Measurements from ENCODE around the gene ITPR1.

ITPR1 gene

GRCh38 chr3:4644951-4645350, 151.8 kb downstream of the ITPR1 start:
- TF ChIP-seq POLR2AphosphoS5 (IDR thresholded peaks at IDR 0.05; ENCODE audit: borderline replicate concordance, low read depth, low read length) (no peak), EZH2 (IDR thresholded peaks at IDR 0.05) (no peak), FOXP2 (optimal IDR thresholded peaks at IDR 0.05; ENCODE audit: control extremely low read depth, extremely low read length, insufficient read depth) (no peak)

GRCh38 chr3:4645468-4645867, 152.3 kb downstream of the ITPR1 start:
- Histone ChIP-seq H3K9ac (ENCODE audit: insufficient read length) (no peak overlapping the region), H3K36me3 (ENCODE audit: insufficient read depth, low read length) (no peaks in the 10 kb centered on the region), H3K27ac (no peak overlapping the region), H3K9me3 (ENCODE audit: low read depth, low read length) (no peaks in the 10 kb centered on the region), H3K4me3 (no peak overlapping the region)
- TF ChIP-seq EZH2 (IDR thresholded peaks at IDR 0.05) (no peak), POLR2AphosphoS5 (IDR thresholded peaks at IDR 0.05; ENCODE audit: borderline replicate concordance, low read depth, low read length) (no peak), FOXP2 (optimal IDR thresholded peaks at IDR 0.05; ENCODE audit: control extremely low read depth, extremely low read length, insufficient read depth) (no peak)
- DNase-seq (ENCODE audit: low read depth, low spot score): no peak

More at GRCh38 chr3:4644951-4645350, 151.8 kb downstream of the ITPR1 start:
- Histone ChIP-seq H3K9me3 (ENCODE audit: low read depth, low read length) (no peaks in the 10 kb centered on the region), H3K9ac (ENCODE audit: insufficient read length) (no peak overlapping the region), H3K36me3 (ENCODE audit: insufficient read depth, low read length) (no peaks in the 10 kb centered on the region), H3K4me3 (no peak overlapping the region), H3K27ac (no peak overlapping the region)
- DNase-seq (ENCODE audit: low read depth, low spot score): no peak

- Histone ChIP-seq H3K36me3 (ENCODE audit: insufficient read depth, low read length) (no peaks in the 10 kb centered on the region), H3K9ac (ENCODE audit: insufficient read length) (no peak overlapping the region), H3K9me3 (ENCODE audit: low read depth, low read length) (no peaks in the 10 kb centered on the region), H3K27ac (no peak overlapping the region), H3K4me3 (no peak overlapping the region)
- TF ChIP-seq POLR2AphosphoS5 (IDR thresholded peaks at IDR 0.05; ENCODE audit: borderline replicate concordance, low read depth, low read length) (no peak), FOXP2 (optimal IDR thresholded peaks at IDR 0.05; ENCODE audit: control extremely low read depth, extremely low read length, insufficient read depth) (no peak), EZH2 (IDR thresholded peaks at IDR 0.05) (no peak)
- no peak for DNase-seq (ENCODE audit: low read depth, low spot score)
These were observed 154.3 kb downstream of the ITPR1 start for GRCh38 chr3:4647411-4647810.

GRCh38 chr3:4655145-4656045, 162.2 kb downstream of the ITPR1 start:
- H3K27ac ChIP-seq: no peak overlapping the region
- no peak overlapping the region for H3K4me3 ChIP-seq
- TF ChIP-seq FOXP2 (optimal IDR thresholded peaks at IDR 0.05; ENCODE audit: control extremely low read depth, extremely low read length, insufficient read depth): no peak
- TF ChIP-seq POLR2AphosphoS5 (IDR thresholded peaks at IDR 0.05; ENCODE audit: borderline replicate concordance, low read depth, low read length): no peak
- TF ChIP-seq EZH2 (IDR thresholded peaks at IDR 0.05): no peak
- H3K9ac ChIP-seq (ENCODE audit: insufficient read length): no peak overlapping the region
- no peaks in the 10 kb centered on the region for H3K36me3 ChIP-seq (ENCODE audit: insufficient read depth, low read length)
- H3K9me3 ChIP-seq (ENCODE audit: low read depth, low read length): no peaks in the 10 kb centered on the region
- no peak for DNase-seq (ENCODE audit: low read depth, low spot score)

GRCh38 chr3:4656059-4656458, 162.9 kb downstream of the ITPR1 start:
- TF ChIP-seq EZH2 (IDR thresholded peaks at IDR 0.05) (no peak), POLR2AphosphoS5 (IDR thresholded peaks at IDR 0.05; ENCODE audit: borderline replicate concordance, low read depth, low read length) (no peak), FOXP2 (optimal IDR thresholded peaks at IDR 0.05; ENCODE audit: control extremely low read depth, extremely low read length, insufficient read depth) (no peak)
- Histone ChIP-seq H3K9me3 (ENCODE audit: low read depth, low read length) (no peaks in the 10 kb centered on the region), H3K4me3 (no peak overlapping the region), H3K9ac (ENCODE audit: insufficient read length) (no peak overlapping the region), H3K27ac (no peak overlapping the region), H3K36me3 (ENCODE audit: insufficient read depth, low read length) (no peaks in the 10 kb centered on the region)
- no peak for DNase-seq (ENCODE audit: low read depth, low spot score)

- Histone ChIP-seq H3K9me3 (ENCODE audit: low read depth, low read length) (no peaks in the 10 kb centered on the region), H3K36me3 (ENCODE audit: insufficient read depth, low read length) (no peaks in the 10 kb centered on the region), H3K9ac (ENCODE audit: insufficient read length) (no peak overlapping the region), H3K4me3 (no peak overlapping the region), H3K27ac (no peak overlapping the region)
- no peak for DNase-seq (ENCODE audit: low read depth, low spot score)
- TF ChIP-seq FOXP2 (optimal IDR thresholded peaks at IDR 0.05; ENCODE audit: control extremely low read depth, extremely low read length, insufficient read depth): no peak
- no peak for TF ChIP-seq POLR2AphosphoS5 (IDR thresholded peaks at IDR 0.05; ENCODE audit: borderline replicate concordance, low read depth, low read length)
These were observed 163.6 kb downstream of the ITPR1 start for GRCh38 chr3:4656626-4657328.

- Histone ChIP-seq H3K9ac (ENCODE audit: insufficient read length) (no peak overlapping the region), H3K36me3 (ENCODE audit: insufficient read depth, low read length) (no peaks in the 10 kb centered on the region), H3K4me3 (no peak overlapping the region), H3K9me3 (ENCODE audit: low read depth, low read length) (no peaks in the 10 kb centered on the region), H3K27ac (no peak overlapping the region)
- DNase-seq (ENCODE audit: low read depth, low spot score): no peak
- TF ChIP-seq EZH2 (IDR thresholded peaks at IDR 0.05): no peak
- TF ChIP-seq POLR2AphosphoS5 (IDR thresholded peaks at IDR 0.05; ENCODE audit: borderline replicate concordance, low read depth, low read length): no peak
These were observed 167.8 kb downstream of the ITPR1 start for GRCh38 chr3:4660936-4661335.

GRCh38 chr3:4664412-4664811, 171.3 kb downstream of the ITPR1 start:
- no peaks in the 10 kb centered on the region for H3K9me3 ChIP-seq (ENCODE audit: low read depth, low read length)
- no peak overlapping the region for H3K9ac ChIP-seq (ENCODE audit: insufficient read length)
- H3K36me3 ChIP-seq (ENCODE audit: insufficient read depth, low read length): no peaks in the 10 kb centered on the region
- TF ChIP-seq EZH2 (IDR thresholded peaks at IDR 0.05): no peak
- TF ChIP-seq POLR2AphosphoS5 (IDR thresholded peaks at IDR 0.05; ENCODE audit: borderline replicate concordance, low read depth, low read length): no peak
- TF ChIP-seq FOXP2 (optimal IDR thresholded peaks at IDR 0.05; ENCODE audit: control extremely low read depth, extremely low read length, insufficient read depth): no peak
- DNase-seq (ENCODE audit: low read depth, low spot score): no peak
- no peak overlapping the region for H3K27ac ChIP-seq
- no peak overlapping the region for H3K4me3 ChIP-seq

Data from SK-N-MC (cell line).